ENCODE measurements around the gene PDE8B.

PDE8B gene

GRCh38 chr5:77407152-77407551 is 196.7 kb downstream of the PDE8B start:
- no peak for TF ChIP-seq CTCF (IDR thresholded peaks at IDR 0.05; ENCODE audit: borderline replicate concordance, control extremely low read depth, extremely low read depth, insufficient read depth, missing control alignments)
- in situ Hi-C loops (cut with MboI; ENCODE audit: low sequenced_read_pairs, unreplicated experiment) = no loop called here
- no peak for DNase-seq (ENCODE audit: low spot score)

- in situ Hi-C loops (cut with MboI; ENCODE audit: low sequenced_read_pairs, unreplicated experiment) = no loop called here
- no peak for TF ChIP-seq CTCF (IDR thresholded peaks at IDR 0.05; ENCODE audit: borderline replicate concordance, control extremely low read depth, extremely low read depth, insufficient read depth, missing control alignments)
- DNase-seq (ENCODE audit: low spot score) = no peak
Observed at GRCh38 chr5:77409870-77410621, 199.6 kb downstream of the PDE8B start.

GRCh38 chr5:77413049-77413448 is 202.6 kb downstream of the PDE8B start:
- no peak for DNase-seq (ENCODE audit: low spot score)
- in situ Hi-C loops (cut with MboI; ENCODE audit: low sequenced_read_pairs, unreplicated experiment) = no loop called here
- no peak for TF ChIP-seq CTCF (IDR thresholded peaks at IDR 0.05; ENCODE audit: borderline replicate concordance, control extremely low read depth, extremely low read depth, insufficient read depth, missing control alignments)

GRCh38 chr5:77418162-77418561 is 207.7 kb downstream of the PDE8B start:
- in situ Hi-C loops (cut with MboI; ENCODE audit: low sequenced_read_pairs, unreplicated experiment) = no loop called here
- no peak for DNase-seq (ENCODE audit: low spot score)
- no peak for TF ChIP-seq CTCF (IDR thresholded peaks at IDR 0.05; ENCODE audit: borderline replicate concordance, control extremely low read depth, extremely low read depth, insufficient read depth, missing control alignments)

- no peak for DNase-seq (ENCODE audit: low spot score)
- no peak for TF ChIP-seq CTCF (IDR thresholded peaks at IDR 0.05; ENCODE audit: borderline replicate concordance, control extremely low read depth, extremely low read depth, insufficient read depth, missing control alignments)
- in situ Hi-C loops (cut with MboI; ENCODE audit: low sequenced_read_pairs, unreplicated experiment) = no loop called here
Observed at GRCh38 chr5:77418601-77419581, 208.4 kb downstream of the PDE8B start.

- no peak for DNase-seq (ENCODE audit: low spot score)
- TF ChIP-seq CTCF (IDR thresholded peaks at IDR 0.05; ENCODE audit: borderline replicate concordance, control extremely low read depth, extremely low read depth, insufficient read depth, missing control alignments) = no peak
- in situ Hi-C loops (cut with MboI; ENCODE audit: low sequenced_read_pairs, unreplicated experiment) = no loop called here
Observed at GRCh38 chr5:77419644-77420582, 209.4 kb downstream of the PDE8B start.
